Stimulated activated CD4-positive, alpha-beta T cell treated with anti-CD3 and anti-CD28 coated beads, Interleukin-12 subunit alpha, Interleukin-12 subunit beta, amount 100 ng/mL, for 48 hours (primary cell): ENCODE results near the gene PPIF.

Experiments
- DNase-seq, 3 donors: peaks; one replicate each; pipeline ENCODE4 v3.0.0-alpha.2; 2020; ENCODE audit warnings: low read depth in 2 of 3, low spot score in 1 of 3

PPIF gene

DNA sequence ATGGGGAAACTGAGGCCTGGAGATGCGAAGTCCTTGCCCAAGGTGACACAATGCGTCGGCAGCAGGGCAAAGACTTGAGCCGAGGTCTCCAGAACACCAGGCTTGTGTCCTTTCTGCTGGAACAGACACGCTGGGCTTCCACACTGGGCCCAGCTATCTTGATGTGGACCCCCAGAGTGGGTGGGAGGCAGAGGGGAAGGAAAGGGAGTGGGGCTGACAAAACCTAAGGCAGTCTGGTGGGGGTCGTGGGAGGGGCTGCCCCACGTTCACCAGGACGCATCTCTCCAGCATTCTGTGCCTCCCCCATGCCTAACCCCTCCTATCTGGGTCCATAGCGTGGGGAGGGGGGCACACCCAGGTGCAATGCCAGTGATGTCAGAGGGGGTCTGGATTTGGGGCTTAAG lies 38.1 kb downstream of the PPIF start:
- DNase-seq: no peak

DNA sequence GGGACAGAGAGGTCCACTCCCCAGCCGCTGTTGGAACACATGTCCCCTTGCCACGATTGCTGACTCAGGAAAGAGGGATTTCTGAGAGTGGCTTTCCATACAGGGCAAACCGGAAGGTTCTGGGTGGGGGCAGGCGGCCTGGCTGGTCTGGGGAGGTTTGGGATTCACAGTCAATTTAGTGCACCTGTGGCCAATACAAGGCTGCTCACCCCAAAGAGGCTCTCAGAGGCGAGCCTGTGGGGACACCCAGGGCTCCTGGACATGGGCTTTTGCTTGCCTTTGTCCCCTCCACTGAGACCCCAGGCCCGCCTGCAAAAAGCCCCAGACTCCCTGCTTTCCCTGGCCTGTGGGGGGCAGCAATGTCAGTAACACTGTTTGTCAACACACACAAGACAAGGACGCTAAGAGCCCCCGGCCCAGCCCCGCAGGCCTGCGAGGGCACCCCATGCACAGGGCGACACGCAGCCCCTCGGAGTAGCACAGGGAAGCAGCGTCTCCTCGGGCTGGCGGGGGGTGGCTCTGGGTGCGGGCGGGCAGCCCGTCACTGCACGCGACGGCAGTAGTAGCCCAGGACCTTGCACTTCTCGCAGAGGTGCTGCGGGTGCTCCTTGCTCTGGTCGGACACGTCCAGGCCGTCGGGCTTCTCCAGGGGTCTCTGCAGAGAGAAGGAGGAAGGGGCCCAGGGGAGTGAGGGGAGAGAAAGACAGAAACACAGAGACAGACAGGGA lies 38.7 kb downstream of the PPIF start:
- DNase-seq: no peak

DNA sequence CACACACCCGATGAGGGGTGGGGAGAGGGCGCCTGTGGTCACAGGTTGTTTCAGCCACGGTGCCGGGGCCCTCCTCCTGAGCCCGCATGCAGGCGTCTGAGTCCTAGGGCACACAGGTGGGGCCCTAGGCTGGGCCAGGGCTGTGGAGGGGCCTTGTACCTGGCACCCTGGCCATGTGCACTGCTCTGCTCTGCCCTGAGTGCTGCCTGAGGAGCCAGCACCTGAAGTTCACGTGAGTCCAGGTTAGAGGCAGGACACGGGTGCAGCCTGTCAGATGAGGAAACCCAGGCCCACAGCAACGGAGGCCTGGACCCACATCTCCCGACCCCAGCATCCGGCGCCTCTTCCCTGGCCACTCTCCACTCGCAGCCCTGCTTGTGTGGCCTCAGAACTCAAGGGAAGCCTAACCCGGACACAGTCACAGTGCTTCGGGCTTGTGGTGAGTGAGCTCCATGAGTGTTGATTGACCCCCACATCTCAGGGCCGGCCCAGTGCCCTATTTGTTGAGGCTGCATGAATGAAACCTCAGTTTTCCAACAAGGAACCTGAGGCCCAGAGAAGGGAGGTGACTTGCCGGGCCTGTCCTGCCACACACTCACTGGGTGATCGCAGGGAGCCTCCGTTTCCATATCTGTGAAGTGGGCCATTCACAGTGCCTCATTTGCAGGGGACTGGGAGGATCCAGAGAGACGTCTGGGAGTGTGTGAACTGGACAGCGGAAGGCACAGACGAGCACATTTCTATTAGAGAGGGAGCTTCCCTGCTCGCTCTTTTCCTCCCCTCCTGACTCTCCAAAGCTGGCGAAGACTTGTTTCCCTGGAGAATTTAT lies 39.6 kb downstream of the PPIF start:
- DNase-seq: no peak

DNA sequence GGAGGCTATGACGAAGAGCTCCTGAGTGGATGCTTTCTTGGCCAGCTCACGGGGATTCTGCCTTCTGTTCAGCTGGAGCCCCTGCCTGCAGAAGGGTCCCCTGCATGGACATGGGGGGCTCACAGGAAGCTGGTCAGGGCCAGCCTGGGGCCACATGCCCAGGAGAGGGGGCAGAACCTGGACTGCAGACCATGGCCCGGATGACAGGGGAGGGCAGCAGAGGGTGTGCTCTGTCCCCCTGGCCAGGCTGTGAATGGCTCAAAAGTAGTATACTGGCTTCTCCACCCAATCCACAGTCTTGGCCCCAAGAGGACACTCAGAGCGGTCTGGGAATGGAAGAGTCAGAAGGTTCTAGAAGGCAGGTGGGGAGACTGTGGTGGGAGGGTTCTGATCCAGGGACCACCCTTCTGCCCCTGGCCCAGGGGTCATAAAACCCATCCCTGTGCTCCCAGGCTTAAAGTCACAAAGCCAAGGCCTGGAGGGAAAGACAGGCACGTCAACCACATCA lies 40.3 kb downstream of the PPIF start:
- no peak for DNase-seq

DNA sequence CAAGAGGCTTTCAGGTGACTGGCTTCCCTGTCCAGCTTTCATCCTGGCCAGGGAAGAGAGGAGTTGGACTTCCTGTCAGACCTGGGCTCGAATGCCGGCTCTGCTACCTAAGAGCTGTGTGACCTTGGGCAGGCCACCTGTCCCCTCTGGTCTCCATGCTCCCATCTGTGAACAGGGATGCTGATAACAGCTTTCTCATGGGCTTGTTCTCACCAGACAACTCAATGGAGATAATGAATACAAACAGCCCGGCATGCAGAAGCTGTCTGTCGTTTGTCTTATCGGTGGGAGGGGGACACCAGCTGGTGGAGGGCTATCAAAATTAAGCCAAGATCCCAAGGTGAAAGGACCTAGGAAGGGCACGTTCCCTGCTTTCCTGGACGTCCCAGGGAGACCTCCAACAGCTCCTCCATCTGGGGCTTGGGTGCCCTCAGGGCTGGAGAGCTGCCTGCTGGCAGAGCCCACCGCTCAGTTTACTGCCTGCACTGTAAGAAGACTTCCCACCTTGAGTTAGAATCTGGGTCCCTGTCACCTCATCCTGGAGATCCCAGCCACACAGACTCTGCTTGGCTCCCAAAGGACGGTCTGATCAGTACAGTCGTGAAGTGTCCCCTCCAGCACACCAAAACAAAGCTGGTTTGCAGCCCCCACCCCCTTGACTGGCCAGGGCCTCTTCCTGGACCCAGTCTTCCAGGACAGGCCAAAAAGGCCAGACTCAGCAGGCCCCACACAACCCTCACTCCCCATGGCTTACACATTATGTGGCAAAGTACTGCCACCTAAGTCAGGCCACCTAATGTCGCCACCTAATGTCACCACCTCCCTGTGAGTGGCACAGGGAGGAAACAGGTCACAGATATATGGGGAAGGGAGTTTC lies 40.9 kb downstream of the PPIF start:
- no peak for DNase-seq

DNA sequence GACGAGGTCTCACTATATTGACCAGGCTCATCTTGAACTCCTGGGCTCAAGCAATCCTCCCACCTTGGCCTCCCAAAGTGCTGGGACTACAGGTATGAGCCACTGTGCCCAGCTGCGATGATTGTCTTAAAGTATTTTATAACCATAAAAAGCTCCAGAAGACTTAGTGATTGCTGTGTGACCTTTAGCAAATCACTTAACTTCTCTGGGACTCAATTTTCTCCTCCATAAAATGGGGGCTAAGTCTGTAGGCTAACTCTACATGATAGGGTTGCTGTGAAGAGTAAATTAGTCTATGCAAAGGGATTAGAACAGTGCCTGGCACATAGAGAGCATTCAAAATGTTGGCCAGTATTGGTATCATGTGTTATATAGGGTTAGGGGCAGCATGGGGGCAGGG lies 42.8 kb downstream of the PPIF start:
- no peak for DNase-seq

DNA sequence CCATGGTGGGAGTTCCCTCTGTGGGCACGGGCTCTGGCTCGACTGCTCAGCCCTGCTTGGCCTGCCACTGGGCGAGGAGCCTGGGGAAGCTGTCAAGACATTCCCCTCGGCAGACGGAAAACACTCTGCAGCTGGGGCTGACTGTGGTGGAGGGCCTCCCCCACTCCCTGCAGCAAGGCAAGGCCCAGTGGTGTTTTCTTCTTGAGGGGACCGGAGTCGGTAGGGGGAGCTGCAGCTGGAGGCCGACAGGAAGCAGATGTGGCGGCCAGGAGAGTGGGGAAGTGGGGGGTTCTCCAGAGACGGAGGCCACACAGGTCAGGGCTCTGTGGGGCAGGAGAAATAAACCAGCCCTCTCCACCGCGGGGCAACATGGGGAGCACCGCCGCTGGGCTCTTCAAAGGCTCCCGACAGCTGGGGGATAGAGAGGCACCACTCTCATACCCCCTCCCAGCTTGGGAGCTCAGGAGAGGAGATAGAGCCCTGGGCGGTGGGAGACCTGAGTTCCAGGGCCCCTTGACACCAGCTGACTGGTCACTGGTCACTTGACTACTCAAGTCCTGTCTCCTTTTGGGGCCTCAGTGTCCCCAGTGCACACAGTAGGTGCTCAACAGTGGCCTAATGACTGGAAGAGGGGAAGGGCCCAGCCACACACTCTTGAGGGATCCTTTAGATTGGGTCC lies 43.4 kb downstream of the PPIF start:
- DNase-seq: no peak

DNA sequence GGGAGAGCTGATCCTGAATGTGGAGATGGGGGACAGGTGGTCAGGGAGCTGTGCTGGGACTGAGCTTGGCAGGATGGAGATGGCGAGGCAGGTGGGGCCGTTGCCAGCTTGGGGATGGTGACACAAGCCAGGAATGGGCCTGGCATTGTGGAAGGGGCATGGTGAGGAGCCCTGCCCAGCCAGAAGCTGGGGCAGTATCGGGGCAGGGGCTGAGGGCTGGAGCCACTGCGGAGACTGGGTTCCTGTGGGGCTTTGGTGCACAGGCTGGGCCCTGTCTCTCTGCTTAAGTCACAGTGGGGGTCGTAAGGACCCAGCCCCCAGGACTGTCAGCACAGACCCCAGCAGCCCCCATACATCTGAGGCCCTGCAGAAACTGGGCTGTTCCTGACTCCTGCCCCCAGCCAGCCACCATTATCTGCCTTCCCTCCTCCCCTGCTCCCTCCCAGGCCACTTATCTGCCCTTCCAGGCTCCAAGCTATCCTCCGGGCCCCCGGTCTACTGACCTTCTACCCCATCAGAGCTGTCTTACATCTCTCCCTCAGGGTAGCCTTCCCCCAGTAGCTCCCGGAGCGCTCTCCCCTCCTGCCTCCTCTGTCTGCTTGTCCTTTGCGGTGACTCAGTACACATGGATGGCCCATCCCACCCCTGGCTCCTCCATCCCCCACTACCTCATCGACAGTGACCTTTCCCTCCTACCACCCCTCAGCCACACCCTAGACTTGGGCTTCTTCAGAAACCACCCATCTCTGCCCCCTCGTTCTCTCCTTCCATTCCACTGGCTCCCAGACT lies 44.2 kb downstream of the PPIF start:
- no peak for DNase-seq

DNA sequence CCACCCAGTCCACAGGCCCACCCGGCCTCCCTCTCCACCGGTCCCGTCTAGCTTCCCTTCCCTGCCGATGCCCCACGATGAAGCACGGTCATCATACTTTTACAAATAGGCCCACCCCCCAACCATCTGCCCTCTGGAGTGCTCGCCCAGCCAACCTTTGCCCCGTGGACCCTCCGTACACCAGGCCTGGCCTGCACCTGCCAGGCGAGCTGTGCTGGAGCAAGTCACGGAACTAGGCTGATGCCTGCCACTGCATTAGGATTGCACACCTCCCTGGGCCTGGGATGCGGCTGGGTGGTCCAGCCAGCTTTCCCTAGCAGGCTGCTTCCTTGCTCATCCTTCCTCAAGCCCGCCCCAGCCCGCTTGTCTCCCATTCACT lies 44.7 kb downstream of the PPIF start:
- no peak for DNase-seq

DNA sequence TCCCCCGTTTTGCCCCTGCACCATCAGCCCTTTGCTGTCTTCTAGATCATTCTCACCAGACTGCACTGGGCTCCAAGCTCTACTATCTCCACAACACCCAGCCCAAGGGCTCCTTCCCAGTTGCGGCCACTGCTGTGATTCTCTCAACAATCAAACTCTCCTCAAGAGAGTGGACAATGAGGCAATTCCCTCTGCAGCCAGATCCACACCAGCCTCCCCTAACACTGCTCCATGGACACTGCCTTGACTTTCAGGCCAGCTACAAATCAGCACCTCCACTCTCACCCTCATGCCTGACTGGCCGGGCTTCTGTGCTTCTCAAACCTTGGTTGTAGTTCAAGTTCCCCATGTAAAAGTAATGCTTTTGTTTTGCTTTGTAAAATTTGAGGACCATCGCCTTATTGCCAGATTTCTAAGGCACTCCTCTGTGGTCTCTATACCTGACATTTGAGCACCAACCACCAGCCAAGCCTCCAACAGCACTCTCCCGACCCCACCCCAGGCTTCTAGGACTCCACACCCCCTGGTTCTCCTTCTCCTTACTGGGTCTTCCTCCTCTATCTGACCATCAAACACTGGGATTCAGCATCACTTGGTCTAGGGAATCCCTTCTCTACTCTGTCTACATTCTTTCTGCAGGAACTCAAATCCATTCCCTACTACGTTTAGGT lies 45.4 kb downstream of the PPIF start:
- DNase-seq: no peak

DNA sequence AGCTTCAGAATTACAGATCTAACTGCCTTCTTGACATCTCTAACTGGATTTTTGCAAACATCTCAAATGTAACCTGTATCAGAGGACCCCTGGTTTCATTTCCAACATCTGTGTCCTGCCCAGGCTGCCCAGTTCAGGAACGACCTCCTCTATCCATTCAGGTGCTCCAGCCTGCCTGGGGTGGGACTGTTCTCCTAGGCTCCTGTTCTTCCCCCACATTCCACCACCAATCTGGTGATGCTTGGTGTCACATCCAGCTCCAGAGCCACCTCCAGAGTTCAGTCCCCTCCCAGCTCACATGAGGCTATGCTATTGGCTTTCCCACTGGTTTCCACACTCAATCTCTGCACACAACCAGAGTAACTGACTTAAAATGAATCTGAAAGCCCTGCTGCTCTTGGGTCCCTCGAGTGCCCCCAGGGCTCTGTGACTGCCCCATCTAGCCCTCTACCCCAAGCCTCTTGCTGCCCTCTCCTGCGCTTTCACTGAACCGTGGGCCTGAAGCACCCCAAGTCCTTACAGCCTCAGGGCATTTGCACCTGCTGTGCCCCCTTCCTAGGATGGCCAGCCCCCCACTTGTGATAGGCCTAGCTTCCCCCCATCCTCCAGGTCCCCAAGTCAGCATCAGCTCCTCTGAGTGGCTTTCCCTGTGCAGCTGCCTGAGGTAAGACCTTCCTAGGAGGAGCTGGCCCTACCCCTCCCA lies 46.1 kb downstream of the PPIF start:
- no peak for DNase-seq

DNA sequence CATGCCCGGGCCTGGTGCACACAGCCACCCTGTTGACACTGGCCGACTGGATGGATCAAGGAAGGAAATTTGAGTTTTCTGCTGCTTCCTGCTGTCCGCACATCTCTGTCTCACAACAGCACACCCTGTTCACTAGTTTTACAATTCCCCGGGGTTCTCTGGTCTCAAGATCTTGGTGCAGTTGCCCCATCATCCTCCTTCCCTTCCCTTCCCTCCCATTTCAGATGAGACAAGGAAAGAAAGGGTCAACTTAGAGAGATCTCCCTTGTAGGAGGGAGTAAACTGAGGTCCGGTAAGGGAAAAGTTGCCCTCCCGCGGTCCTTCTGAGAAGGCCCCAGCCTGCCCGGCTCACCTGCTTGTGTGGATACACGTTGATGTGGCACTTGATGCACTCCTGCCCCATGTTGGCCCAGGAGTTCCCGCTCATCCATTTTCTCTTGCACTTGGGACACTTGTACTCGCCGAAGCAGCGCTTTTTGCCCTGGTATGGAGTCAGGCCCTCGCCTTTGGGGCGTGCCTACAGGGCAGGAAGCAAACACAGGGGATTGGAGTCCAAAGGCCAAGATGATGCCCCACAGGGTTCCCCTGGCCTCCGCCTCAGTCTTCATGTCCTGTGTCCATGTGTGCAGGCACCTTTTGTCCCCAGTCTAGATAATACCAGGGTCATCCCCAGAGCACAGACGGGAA lies 46.8 kb downstream of the PPIF start:
- no peak for DNase-seq

DNA sequence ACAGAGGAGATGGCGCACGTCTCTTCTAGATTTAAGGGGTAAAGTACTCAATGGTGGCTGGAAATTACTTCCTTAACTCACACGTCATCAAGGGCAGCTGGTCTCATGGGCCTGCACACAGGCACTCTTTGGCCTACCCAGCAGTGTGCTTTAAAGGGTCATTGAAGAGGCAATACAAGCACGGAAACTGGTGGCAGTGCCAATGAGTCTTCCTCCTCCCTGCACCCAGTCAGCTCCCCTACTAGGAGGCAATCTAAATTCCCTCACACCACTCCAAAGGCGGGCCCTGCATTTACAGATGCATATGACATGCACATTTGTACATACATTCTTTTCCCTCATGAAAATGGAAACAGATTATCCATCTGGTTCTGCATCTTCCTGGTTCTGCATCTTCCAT lies 47.4 kb downstream of the PPIF start:
- no peak for DNase-seq

DNA sequence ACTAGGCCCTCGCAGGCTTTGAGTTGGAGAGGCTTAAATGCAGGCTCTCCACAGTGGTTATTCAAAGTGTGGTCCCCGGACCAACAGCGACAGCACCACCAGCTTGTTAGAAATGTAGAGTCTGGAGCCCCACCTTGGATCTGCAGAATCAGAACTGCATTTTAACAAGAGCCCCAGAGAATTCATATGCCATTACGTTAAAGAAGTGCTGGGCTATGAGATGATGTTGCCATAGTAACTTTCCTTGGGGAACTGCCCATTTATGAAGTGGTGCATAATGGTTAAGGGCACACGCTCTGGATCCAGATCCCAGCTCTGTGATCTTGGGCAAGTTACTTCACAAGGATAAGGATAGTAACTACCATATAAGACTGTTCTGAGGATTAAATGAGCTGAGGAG lies 49.3 kb downstream of the PPIF start:
- DNase-seq: no peak

DNA sequence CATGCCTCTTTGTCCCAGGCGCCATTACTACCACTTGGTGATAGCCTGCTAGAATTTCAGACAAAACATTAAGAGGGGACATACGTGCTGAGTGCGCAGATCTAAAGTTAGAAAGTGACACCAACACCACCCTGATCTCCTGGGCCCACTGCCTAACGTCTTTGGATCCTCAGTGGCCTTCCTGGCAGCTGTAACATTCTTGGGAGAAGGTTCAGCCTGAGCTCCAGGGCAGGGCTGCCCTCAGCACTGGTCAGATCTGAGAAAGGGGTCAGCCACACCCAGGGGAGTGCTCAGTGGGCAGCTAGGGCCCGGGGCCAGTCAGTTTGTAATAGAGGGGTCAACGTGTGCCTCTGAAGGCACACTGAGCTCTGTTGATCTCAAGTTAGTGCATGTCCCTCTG lies 49.8 kb downstream of the PPIF start:
- DNase-seq: no peak

DNA sequence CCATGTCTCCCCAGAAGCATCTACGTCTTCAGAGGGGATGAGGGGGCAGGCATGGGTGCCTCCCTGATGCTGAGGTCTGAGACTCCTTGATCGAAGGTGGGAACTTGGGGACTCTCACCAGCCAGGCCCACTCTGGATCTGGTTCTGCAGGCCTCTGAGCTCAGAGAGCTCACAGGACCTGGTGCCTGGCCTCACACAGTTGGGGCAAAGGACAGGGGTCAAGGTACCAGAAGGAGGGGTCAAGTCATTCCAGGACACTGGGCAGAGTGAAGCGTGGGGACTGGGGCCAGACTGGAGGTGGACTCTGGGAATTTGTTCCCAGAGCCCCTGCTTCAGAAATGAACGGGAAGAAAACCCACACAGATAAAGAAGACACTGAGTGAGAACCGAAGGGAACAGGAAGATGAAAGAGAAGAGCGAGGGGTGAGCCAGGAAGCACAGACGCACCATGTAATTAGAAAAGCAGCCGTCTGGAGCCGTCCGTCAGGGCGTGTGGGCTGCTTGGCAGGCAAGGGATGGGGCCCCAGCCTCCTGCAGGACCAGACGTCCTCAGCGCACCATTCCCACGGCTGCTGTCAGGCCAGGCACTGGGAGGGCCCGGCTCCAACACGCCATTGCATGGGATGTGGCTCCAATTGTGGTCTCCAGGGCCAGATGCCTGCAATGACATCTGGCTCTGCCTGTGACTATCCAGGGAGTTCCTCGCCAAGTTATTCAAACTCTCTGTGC lies 50.5 kb downstream of the PPIF start:
- no peak for DNase-seq

DNA sequence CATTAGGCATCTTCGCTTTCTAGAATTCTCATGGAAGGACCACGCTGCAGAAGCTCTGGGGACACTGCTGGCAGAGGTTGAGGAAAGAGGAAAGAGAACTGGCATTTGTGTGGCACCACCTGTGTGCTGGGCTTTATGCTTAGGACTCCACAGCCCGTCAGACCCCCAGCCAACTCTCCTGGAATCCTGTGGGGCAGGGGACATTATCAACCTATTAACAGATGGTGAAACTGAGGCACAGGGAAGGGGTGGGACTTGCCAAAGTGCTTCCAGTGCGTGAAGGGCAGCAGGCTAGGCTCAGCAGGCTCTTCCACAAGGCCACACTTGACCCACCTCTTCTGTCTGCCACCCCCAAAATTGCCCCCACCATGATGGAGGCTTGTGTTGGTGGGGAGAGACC lies 51.4 kb downstream of the PPIF start:
- DNase-seq: no peak
